Kidney (tissue), 14 donors: Measurements from ENCODE around the gene ADAMTS15. TPM values are rescaled to one million over a fixed set of nuclear protein-coding genes. Genes with fewer than 3 reads are reported as not detected.

Source experiments
- DNase-seq, 5 donors: peaks; one replicate each; pipeline ENCODE4 v3.0.0-alpha.2; 2013 to 2020
- FAIRE-seq: peaks from 2 replicates; lab custom pipeline; 2012; peaks lifted over from hg19 to GRCh38; lab: Jason Lieb, UNC
- H3K27ac ChIP-seq, 2 donors: one replicate each; pipeline ENCODE4 v1.7.0; 2013; ENCODE audit warnings: low read depth in 2 of 2, low read length in 2 of 2, inconsistent platforms in 1 of 2
- H3K27me3 ChIP-seq: one replicate; pipeline ENCODE4 v1.7.1; 2013; ENCODE audit warnings: low read length, inconsistent platforms; ENCODE audit not compliant: control insufficient read depth, insufficient read depth
- H3K36me3 ChIP-seq, 3 donors: one replicate each; pipeline versions ENCODE4 v1.7.0 to v1.7.1; 2013; ENCODE audit warnings: low read length in 3 of 3, control low read depth in 1 of 3, inconsistent platforms in 1 of 3; ENCODE audit not compliant: insufficient read depth in 3 of 3, control insufficient read depth in 2 of 3
- H3K4me1 ChIP-seq, 3 donors: one replicate each; pipeline versions ENCODE4 v1.7.0 to v1.7.1; 2013; ENCODE audit warnings: low read length in 3 of 3, inconsistent platforms in 1 of 3, low read depth in 1 of 3; ENCODE audit not compliant: control insufficient read depth in 2 of 3, insufficient read depth in 2 of 3
- H3K4me3 ChIP-seq, 3 donors: one replicate each; pipeline versions ENCODE4 v1.7.0 to v1.8.1; 2013; ENCODE audit warnings: low read length in 3 of 3, control low read depth in 1 of 3, inconsistent platforms in 1 of 3
- H3K9ac ChIP-seq, 3 donors: one replicate each; pipeline versions ENCODE4 v1.7.0 to v1.7.1; 2013; ENCODE audit warnings: low read length in 3 of 3, control low read depth in 1 of 3, inconsistent platforms in 1 of 3
- H3K9me3 ChIP-seq, 3 donors: one replicate each; pipeline versions ENCODE4 v1.7.0 to v1.7.1; 2013; ENCODE audit warnings: low read length in 3 of 3, control low read depth in 1 of 3, inconsistent platforms in 1 of 3; ENCODE audit not compliant: control insufficient read depth in 2 of 3, insufficient read depth in 1 of 3
- CTCF ChIP-seq: IDR thresholded peaks from 3 replicates; pipeline ENCODE4 v1.5.1; 2012; ENCODE audit warnings: mild to moderate bottlenecking, moderate library complexity, borderline replicate concordance; ENCODE audit not compliant: insufficient read depth; ENCODE audit errors: extremely low read depth
- intact Hi-C: fragments of 100-400 bp; cut with DNase I; formaldehyde crosslinking; loops from one replicate; pipeline ENCODE4 v1.11.1; 2022
- polyA plus RNA-seq: library from polyadenylated mRNA; stranded (reverse); fragments of 350-450 nt; fragmentation: Illumina TruSeq; extraction: RNeasy Lipid Tissue Mini Kit (QIAGEN cat#74804); gene quantifications from one replicate; pipeline ENCODE4 v1.2.3, GENCODE V29; 2014; ENCODE audit warnings: low read depth, low replicate concordance; ENCODE audit not compliant: insufficient read depth
- total RNA-seq: library from RNA; stranded (reverse); fragmentation: NEBNext Ultra II Directional; extraction: Animal tissue kit (Norgen Biotek cat#: 25700); gene quantifications from one replicate; pipeline ENCODE4 v1.2.1, GENCODE V29; 2021
- donor health status: control.
- donor health status: control.
- donor health status: control.
- donor health status: control.
- donor health status: control.
- donor health status: DM: yes; HTN: yes; CAD: no.
- donor health status: Normal renal cell carcinoma (clear cell type).

Gene ADAMTS15
- total and polyA plus RNA-seq, 2 donors from 2014 or later: 3.6 to 6.2 TPM

GRCh38 chr11:130462931-130463330 lies 14.5 kb downstream of the ADAMTS15 start:
- FAIRE-seq (no peak), DNase-seq (no peak)
- intact Hi-C loops: no loop called here
- H3K9me3 ChIP-seq: no peaks in the 10 kb centered on the region
- peaks cover 0 to 15% (median 7%) of the 10 kb centered on the region in 3 donors for H3K36me3 ChIP-seq
- H3K4me3 ChIP-seq: no peak overlapping the region
- H3K27me3 ChIP-seq: no peaks in the 10 kb centered on the region
- H3K4me1 ChIP-seq: peaks cover 0 to 11% (median 6%) of the 10 kb centered on the region in 3 donors
- no peak overlapping the region for H3K9ac ChIP-seq
- H3K27ac ChIP-seq: no peak overlapping the region
- no peak for TF ChIP-seq CTCF

GRCh38 chr11:130464291-130464812 lies 15.9 kb downstream of the ADAMTS15 start:
- Histone ChIP-seq H3K27ac (no peak overlapping the region), H3K27me3 (no peaks in the 10 kb centered on the region), H3K9ac (no peak overlapping the region), H3K9me3 (no peaks in the 10 kb centered on the region), H3K36me3 (peaks cover 0 to 15% (median 7%) of the 10 kb centered on the region in 3 donors), H3K4me3 (no peak overlapping the region), H3K4me1 (peaks cover 0 to 6% (median 2%) of the 10 kb centered on the region in 3 donors)
- no peak for TF ChIP-seq CTCF
- DNase-seq (no peak), FAIRE-seq (no peak)
- intact Hi-C loops: no loop called here

GRCh38 chr11:130465263-130465662 lies 16.8 kb downstream of the ADAMTS15 start:
- no peak for FAIRE-seq
- H3K27me3 ChIP-seq: no peaks in the 10 kb centered on the region
- H3K4me3 ChIP-seq: no peak overlapping the region
- H3K9ac ChIP-seq: no peak overlapping the region
- peaks cover 0 to 15% (median 7%) of the 10 kb centered on the region in 3 donors for H3K36me3 ChIP-seq
- H3K9me3 ChIP-seq: no peaks in the 10 kb centered on the region
- no peak overlapping the region for H3K27ac ChIP-seq
- TF ChIP-seq CTCF: no peak
- DNase-seq: no peak
- intact Hi-C loops: no loop called here
- H3K4me1 ChIP-seq: no peaks in the 10 kb centered on the region
